Measurements from ENCODE around the gene EVA1C. TPM values are rescaled to one million over a fixed set of nuclear protein-coding genes. Genes with fewer than 3 reads are reported as not detected.
"Not testable (repeated sequence)": the region's sequence is repeated elsewhere in the genome, so short reads cannot be mapped to it uniquely, and the experiment has no call there.

Gene EVA1C
- polyA plus RNA-seq, 1 of the 3 experiments (the other 2 are of a cell fraction), result 10.1 TPM

DNA sequence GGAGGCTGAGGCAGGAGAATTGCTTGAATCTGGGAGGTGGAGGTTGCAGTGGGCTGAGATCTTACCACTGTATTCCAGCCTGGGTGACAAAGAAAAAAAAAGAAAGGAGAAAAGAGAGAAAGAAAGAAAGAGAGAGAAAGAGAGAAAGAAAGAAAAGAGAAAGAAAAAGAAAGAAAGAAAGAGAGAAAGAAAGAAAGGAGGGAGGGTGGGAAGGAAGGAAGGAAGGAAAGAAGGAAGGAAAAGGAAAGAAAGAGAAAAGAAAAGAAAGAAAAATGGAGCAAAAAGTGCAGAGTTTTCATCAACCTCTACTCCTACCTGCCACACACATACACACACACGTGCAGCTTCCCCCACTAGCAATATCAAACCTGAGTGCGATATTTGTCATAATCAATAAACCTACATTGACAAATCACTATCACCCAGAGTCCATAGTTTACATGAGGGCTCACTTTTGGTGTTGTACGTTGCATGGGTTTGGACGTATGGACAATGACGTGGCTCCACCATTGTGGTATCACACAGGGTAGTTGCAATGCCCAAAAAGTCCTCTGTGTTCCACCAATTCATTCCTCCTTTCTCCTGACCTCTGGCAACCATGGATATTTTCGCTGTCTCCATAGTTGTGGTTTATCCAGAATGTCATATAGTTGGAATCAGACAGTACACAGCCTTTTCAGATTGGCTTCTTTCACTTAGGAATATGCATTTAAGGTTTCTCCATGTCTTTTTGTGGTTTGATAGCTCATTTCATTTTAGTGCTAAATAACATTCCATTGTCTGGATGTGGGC lies 36.5 kb downstream of the EVA1C start:
- no peak overlapping the region for H2AFZ ChIP-seq (ENCODE audit: low read depth)
- TF ChIP-seq FOXM1 (IDR thresholded peaks at IDR 0.05; ENCODE audit: low read depth) (no peak), SIN3A (IDR thresholded peaks at IDR 0.05; ENCODE audit: borderline replicate concordance, low read depth, low read length) (no peak)
- no peak overlapping the region for H3K27ac ChIP-seq (ENCODE audit: low read depth in 2 of 2, low read length in 1 of 2)
- no peaks in the 10 kb centered on the region for H3F3A ChIP-seq (replicated peaks; ENCODE audit: insufficient read depth)
- H3K9ac ChIP-seq, result no peak overlapping the region
- 91% methylated on average over 6 of the region's 6 CpGs for WGBS (ENCODE audit: low lambda C conversion rate)
- H3K4me2 ChIP-seq, result no peak overlapping the region
- ChIA-PET POLR2A (interaction anchor here (0.6 kb wide), 1 partner anchor 123 kb away, joined by 3 read pairs; no protein-coding TSS in a partner anchor), CTCF (interaction anchor here (1.0 kb wide), 1 partner anchor 121 kb away, joined by 3 read pairs; no protein-coding TSS in a partner anchor)
- H3K4me3 ChIP-seq (ENCODE audit: low read depth in 2 of 2, low read length in 1 of 2), result no peak overlapping the region
- H3K79me2 ChIP-seq (ENCODE audit: insufficient read depth), result peaks cover 12% of the 10 kb centered on the region; the same call in 1 of the 2 replicates
- no peak for DNase-seq
- no peaks in the 10 kb centered on the region for H3K4me1 ChIP-seq (ENCODE audit: control insufficient read depth in 1 of 2, insufficient read depth in 2 of 2, low read depth in 1 of 2, low read length in 1 of 2)
- H3K9me3 ChIP-seq, result 0 out of 2 replicates have a peak, but pooled peaks cover under 1% of the 10 kb centered on the region
- H3K36me3 ChIP-seq (replicated peaks in 1 of 2; ENCODE audit: control insufficient read depth in 1 of 2, insufficient read depth in 2 of 2, low read length in 1 of 2), result peaks cover 0 to 4% of the 10 kb centered on the region in 2 experiments
- no peaks in the 10 kb centered on the region for H4K20me1 ChIP-seq (ENCODE audit: insufficient read depth)
- H3K9me2 ChIP-seq, result no peaks in the 10 kb centered on the region
- H3K27me3 ChIP-seq (ENCODE audit: insufficient read depth), result no peaks in the 10 kb centered on the region

DNA sequence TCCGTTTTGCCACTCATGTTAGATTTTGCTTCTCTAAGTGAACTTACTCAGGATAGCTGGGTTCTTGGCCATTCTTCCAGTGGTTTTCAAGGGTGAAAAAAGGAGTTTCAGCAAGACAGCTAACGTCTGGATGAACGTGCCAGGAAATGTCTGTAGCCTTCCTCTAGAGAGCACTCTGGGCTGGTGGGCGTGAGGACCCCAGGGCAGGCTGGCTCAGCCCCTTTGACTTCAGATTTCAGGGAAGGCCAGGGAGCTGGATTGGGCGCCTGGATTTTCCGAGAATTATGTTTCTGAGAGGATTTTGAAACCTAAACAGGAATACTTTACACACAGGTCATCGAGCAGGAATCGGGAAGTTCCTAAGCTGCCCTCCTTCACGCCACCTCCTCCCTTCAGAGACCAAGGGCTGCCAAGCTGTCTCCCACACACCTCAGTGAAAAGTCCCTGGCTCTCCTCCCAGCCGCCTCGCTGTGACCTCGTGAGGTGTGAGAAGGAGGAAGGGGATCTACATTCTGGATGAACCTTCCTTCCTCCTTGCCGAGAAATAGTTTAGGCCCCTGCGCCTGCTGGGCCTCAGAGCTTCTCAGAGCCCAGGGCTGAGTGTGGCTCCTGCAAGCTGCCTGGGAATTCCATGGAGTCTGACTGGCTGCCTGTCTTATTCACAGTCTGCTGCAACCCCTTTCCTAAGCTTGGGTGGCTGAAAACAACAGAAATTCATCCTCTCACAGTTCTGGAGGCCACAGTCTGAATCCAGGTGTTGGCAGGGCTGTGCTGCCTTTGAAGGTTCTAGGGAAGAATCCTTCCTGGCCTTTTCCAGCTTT lies 38.6 kb downstream of the EVA1C start:
- H4K20me1 ChIP-seq (ENCODE audit: insufficient read depth); H3K27me3 ChIP-seq (ENCODE audit: insufficient read depth); POLR2A ChIA-PET; H3K4me3 ChIP-seq (ENCODE audit: low read depth in 2 of 2, low read length in 1 of 2); H3K9me2 ChIP-seq; H3F3A ChIP-seq (replicated peaks; ENCODE audit: insufficient read depth); H3K9ac ChIP-seq; H3K4me1 ChIP-seq (ENCODE audit: control insufficient read depth in 1 of 2, insufficient read depth in 2 of 2, low read depth in 1 of 2, low read length in 1 of 2); H2AFZ ChIP-seq (ENCODE audit: low read depth); H3K27ac ChIP-seq (ENCODE audit: low read depth in 2 of 2, low read length in 1 of 2); H3K4me2 ChIP-seq; H3K36me3 ChIP-seq (replicated peaks in 1 of 2; ENCODE audit: control insufficient read depth in 1 of 2, insufficient read depth in 2 of 2, low read length in 1 of 2); H3K9me3 ChIP-seq; DNase-seq: not testable (repeated sequence)
- CTCF ChIA-PET, result interaction anchor here (0.8 kb wide), 1 partner anchor 119 kb away, joined by 4 read pairs; no protein-coding TSS in a partner anchor
- peaks cover 12% of the 10 kb centered on the region; the same call in 1 of the 2 replicates for H3K79me2 ChIP-seq (ENCODE audit: insufficient read depth)
- WGBS (ENCODE audit: low lambda C conversion rate), result 65% methylated on average over 12 of the region's 14 CpGs

DNA sequence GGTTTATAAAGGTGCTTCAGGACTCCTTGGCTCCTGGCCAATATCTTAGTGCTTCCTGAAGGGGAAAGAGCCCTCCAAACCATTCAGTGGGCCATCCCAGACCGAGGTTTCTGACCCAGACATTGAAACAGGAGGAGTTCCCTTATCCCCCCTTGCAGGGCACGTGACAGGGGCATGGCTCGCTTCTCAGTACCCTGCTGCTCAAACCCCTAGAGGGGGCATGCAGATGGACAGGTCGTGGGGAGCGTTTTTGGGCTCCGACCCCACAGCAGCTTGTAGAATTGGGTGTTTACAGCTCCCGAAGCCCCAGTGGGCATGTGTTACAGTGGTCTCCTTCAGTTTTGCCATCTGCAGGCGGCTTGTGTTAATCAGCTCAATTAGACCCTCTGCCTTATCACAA lies 39.7 kb downstream of the EVA1C start:
- H3K27ac ChIP-seq (ENCODE audit: low read depth in 2 of 2, low read length in 1 of 2); POLR2A ChIA-PET: not testable (repeated sequence)
- 88% methylated on average over 8 of the region's 8 CpGs for WGBS (ENCODE audit: low lambda C conversion rate)

More for the DNA sequence above, 39.7 kb downstream of the EVA1C start:
- H3K9me3 ChIP-seq; DNase-seq; H3K4me1 ChIP-seq (ENCODE audit: control insufficient read depth in 1 of 2, insufficient read depth in 2 of 2, low read depth in 1 of 2, low read length in 1 of 2); H3K36me3 ChIP-seq (replicated peaks in 1 of 2; ENCODE audit: control insufficient read depth in 1 of 2, insufficient read depth in 2 of 2, low read length in 1 of 2); H2AFZ ChIP-seq (ENCODE audit: low read depth); H3K27me3 ChIP-seq (ENCODE audit: insufficient read depth); H3K4me2 ChIP-seq; H4K20me1 ChIP-seq (ENCODE audit: insufficient read depth); CTCF ChIA-PET; H3K9ac ChIP-seq; H3F3A ChIP-seq (replicated peaks; ENCODE audit: insufficient read depth); H3K9me2 ChIP-seq; H3K4me3 ChIP-seq (ENCODE audit: low read depth in 2 of 2, low read length in 1 of 2): not testable (repeated sequence)
- H3K79me2 ChIP-seq (ENCODE audit: insufficient read depth), result peaks cover 12% of the 10 kb centered on the region; the same call in 1 of the 2 replicates
